HG03342 (cell line): Measurements from ENCODE around the gene FBXL7.

ENCODE experiments used
- ATAC-seq: cut with Tn5 transposase; IDR thresholded peaks from one replicate; pipeline ENCODE4 v1.9.1; 2021; ENCODE audit warnings: mild to moderate bottlenecking, moderate library complexity; ENCODE audit not compliant: unreplicated experiment

FBXL7 gene

DNA sequence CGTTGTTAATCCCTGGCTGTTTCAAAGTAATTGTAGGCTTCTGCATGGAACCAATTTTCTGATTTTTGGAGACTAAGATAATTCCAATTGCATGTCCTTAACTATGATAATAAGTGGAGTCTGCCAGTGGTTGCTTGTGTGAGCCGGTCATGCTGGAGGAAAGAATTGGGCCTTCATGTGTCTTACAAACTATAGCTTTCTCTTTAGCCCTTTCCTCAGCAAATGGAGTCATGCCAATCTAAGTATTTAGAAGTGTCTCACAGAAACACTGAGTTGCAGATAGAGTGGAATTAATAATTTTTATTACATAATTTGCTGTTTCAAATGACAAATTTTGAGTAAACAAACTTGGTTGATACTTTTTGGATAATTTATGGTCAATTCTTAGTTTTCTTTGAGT lies 200.4 kb downstream of the FBXL7 start:
- ATAC-seq: no peak

DNA sequence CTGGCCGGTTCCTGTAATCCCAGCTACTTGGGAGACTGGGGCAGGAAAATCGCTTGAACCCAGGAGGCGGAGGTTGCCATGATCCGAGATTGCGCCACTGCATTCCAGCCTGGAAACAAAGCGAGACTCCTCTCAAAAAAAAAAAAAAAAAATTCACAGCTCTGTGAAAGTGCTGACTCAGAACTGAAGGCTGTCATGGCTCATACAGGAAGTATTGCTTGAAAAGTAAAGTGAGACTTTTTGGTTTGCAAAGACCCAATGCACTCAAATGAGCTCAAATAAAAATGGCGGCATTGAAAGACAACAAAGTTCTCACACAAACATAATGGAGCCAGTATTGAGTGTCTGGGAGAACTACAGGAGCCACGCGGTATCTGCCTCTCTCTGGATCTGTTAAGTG lies 202.1 kb downstream of the FBXL7 start:
- no peak for ATAC-seq

DNA sequence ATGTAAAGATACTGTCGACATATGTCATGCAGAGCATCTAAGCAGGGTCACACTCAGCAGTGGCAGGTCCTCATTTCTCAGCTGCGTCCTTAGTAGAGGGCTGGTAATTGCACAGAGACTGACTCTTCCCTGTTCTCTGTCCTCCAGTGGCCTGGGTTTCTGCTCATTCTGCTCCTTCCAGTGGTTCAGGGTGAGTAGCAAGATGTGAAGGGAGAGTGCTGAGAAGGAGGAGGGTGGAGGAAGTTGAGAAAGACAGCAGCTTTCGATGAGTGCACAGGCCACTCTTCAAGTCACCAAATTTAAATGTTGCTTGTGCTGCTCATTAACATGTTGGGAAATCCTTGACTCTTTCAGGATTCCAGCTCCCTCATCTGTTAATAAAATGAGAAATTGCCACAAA lies 203.9 kb downstream of the FBXL7 start:
- no peak for ATAC-seq

- no peak for ATAC-seq
These were observed 204.5 kb downstream of the FBXL7 start for GRCh38 chr5:15704397-15704947.

DNA sequence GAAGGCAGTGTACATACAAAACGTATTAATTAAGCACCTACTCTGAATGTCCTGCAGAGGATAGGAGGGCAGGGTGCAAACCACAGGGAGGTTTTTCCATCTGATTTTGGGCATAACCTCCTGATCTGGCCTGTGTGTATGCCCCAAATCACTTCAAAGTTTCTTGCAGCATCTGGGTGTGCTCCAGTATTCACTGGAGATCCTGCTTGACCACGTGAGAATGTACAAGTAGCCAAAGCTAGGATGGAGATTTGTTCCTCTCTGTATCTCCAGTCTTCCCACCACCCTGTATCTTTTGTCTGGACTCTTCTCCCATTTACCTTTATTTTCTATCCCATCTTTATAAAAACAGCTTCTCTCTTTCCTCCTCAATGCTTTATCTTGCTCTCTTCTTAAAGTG lies 207.7 kb downstream of the FBXL7 start:
- ATAC-seq: no peak

GRCh38 chr5:15711892-15712291 lies 211.9 kb downstream of the FBXL7 start:
- no peak for ATAC-seq

DNA sequence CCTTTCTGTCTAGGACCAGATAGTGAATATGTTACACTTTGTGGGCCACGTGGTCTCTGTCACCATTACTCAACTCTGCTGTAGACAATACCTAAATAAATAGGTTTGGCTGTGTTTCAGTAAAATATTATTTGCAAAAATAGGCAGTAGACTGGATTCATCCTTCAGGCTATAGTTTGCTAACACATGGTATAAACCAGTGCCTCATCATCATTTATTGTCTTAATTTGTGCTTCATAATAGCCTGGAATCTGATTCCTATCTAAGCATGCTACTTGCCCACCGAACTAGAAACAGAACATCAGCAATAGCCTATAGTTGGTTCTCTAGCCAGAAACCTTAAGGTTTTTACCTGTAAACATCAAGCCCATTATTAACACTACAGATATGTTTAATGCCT lies 215.6 kb downstream of the FBXL7 start:
- no peak for ATAC-seq

DNA sequence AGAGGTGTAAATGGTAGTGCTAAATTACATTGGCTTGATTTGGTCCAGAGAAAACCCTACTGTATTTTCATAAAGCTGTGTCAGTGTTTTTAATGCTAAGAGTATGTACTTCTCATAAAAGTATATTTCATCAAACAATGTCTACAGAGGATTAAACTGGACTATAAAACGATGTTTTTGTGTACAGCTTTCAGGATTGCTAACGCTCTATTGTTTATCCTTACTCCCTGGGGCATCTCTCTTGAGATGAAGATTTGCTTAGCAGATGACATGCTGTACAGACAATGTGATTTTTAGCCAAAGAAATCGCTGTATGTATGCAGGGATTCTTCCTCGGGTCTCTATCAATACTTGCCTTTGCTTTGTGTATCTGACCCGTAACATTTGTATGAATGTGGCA lies 216.0 kb downstream of the FBXL7 start:
- ATAC-seq: no peak

DNA sequence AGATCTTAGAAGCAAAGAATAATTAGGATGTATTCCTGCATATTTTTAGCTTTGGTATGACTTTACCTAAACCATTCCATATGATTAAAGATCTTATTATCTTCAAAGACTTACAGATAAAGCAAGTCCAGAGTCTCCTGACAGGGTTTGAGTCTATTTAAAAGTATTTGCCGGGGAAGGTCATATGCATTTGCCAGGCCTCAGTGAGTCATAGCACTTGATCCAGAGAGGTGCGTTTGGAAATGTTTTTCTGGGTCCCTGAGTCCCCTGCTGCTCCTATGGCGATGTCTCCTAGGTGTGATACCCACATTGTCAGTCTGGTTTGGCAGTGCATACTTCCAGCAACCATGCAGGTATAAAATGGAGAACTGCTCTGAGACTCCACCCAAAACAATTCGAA lies 217.0 kb downstream of the FBXL7 start:
- ATAC-seq: no peak

- ATAC-seq: no peak
These were observed 218.6 kb downstream of the FBXL7 start for GRCh38 chr5:15718421-15719179.

GRCh38 chr5:15719784-15720183 lies 219.8 kb downstream of the FBXL7 start:
- ATAC-seq: no peak

DNA sequence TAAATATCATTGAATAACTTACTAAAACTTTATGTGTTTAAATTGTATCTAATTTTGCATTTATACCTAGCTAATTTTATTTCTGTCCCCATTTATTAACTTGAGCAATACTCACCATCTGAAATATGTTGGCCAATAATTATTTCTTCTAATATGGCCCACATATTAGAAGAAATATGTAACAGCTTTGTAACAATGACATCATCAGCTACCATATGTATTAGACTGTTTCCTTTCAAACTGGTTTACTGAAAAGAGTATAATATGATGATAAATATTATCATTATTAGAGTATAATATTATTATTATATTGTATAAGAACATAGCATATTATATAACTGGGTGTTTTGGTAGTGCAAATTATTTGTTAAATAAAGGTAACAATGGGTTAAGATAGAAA lies 220.5 kb downstream of the FBXL7 start:
- ATAC-seq: no peak

GRCh38 chr5:15722305-15722704 lies 222.3 kb downstream of the FBXL7 start:
- ATAC-seq: no peak

GRCh38 chr5:15727375-15727774 lies 227.4 kb downstream of the FBXL7 start:
- no peak for ATAC-seq

DNA sequence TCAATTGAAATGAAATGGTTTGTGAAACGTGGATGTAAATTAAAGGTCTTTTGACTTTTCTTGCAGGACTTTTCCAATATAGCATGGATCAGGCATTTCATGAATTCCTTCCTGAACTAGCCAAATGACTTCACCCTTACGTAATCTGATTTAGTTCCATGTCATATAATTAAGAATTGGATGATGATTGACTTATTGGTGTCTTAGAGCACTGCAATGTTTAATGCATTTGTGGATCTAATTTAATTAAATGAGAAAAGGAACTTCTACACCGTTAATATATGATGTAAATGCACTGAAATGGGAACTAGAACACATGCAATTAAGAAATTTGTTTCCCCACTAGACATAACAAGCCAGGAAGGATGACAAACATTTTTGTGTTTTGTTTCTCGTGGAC lies 228.8 kb downstream of the FBXL7 start:
- no peak for ATAC-seq

- no peak for ATAC-seq
These were observed 231.7 kb downstream of the FBXL7 start for GRCh38 chr5:15731699-15732098.

DNA sequence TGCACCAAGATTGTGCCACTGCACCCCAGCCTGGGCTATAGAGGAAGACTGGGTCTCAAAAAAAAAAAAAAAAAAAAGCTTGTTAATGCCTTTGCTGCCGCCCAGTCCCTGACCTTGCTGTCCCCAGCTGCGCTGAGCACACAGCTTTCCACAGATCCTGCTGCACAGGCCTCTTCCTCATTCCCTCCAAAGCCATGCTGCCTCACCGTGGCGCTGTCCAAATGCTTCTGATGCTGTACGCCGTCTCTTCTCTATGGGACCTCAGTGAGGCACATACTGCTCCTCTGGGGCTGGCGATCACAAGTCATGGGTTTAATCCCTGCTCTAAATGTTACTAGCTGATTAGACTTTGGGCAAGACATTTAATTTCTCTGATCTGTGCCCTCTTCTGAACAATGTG lies 234.1 kb downstream of the FBXL7 start:
- ATAC-seq: no peak

DNA sequence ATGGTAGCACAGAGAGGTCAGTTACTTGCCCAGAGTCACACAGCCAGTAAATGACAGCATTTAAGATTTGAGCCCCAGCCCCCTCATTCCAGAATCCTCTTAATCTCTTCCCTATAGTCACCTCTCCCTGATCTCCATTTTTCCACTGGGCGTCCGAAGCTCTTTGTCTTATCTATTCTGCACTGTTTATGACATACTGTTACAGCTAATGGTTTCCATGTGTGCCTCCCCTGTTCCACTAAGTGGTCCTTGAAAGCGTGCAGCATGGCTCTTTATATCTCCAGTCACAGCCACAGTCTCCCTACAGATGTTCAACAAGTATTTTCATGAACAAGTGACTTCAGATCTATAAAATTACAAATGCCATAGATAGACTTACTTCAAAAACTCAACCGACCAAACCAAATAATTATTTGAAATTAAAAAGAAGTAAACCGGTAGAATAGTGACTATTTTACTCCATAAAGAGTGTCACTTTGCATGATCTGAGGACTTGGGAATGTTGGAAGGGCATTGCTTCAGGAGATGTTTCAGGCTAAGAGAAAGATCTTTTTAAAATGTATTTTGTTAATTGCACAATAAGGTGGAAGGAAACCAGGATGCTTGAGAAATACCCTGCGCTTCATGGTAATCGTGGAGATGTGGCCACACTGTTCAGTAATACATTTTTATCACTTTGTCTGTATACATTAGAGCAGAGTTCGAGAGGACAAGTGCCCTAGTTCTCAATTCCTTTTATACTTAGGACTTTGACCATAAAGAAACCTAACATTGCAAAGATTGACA lies 237.2 kb downstream of the FBXL7 start:
- ATAC-seq: no peak

GRCh38 chr5:15737871-15738664 lies 238.1 kb downstream of the FBXL7 start:
- no peak for ATAC-seq

DNA sequence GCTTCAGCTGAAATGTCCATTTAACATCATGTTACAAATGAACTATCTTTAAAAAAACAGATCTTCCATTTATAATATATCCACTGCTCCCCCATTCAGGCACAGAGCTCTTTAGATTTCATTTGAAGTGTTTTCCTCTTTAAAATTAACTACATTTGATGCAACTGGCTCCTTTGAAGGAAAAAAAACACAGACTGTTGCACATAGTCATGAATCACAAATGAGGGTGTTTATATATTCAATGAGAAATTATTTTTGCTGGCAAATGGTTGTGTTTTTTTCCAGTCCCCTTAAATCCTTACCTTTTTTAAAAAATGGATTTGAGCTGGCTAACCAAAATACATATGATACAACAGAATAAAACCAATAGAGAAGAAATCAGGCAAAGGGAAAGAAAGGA lies 240.4 kb downstream of the FBXL7 start:
- ATAC-seq: no peak

DNA sequence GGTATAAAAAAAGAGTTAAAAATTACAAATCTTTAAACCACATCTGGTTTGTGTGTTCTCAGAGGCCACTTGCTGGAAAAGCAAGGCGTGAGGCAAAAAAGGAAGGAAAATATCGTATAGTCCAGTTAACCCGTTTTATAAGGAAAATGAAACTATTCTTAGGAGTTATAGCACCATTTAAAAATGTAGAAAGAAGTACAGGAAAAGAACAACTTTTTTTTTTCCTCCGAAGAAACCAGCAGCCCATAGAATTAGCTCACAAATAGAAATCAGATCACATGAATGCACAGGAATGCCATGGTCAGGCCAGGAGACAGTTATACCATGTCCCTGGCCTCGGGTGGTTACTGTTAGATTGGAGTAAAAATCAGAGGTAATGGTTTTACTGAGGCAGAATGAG lies 241.6 kb downstream of the FBXL7 start:
- ATAC-seq: no peak
